Measurements from ENCODE around the gene ZFYVE27.

The ZFYVE27 gene

DNA sequence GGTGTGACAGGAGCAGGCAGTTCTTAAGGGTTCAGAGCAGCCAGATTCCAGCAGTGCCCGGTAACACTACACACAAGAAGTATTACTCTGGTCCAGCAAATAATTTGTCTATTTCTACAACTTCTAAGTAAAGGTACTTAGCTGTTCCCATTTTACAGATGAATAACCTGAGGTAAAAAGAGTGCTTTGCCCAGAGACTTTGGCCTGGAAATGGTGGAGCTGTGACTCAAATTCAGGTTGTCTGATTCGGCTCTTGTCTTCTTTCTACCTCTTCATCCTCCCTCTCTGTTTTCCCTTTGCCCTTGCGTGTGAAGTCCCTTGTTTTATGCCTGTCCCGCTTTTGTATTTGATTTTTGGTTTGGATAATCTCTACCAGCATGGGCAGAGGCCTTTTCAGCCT lies 17.8 kb downstream of the ZFYVE27 start:
- DNase-seq (ENCODE audit: extremely low read depth, low read depth): no peak
- TF ChIP-seq, protein P1, sequence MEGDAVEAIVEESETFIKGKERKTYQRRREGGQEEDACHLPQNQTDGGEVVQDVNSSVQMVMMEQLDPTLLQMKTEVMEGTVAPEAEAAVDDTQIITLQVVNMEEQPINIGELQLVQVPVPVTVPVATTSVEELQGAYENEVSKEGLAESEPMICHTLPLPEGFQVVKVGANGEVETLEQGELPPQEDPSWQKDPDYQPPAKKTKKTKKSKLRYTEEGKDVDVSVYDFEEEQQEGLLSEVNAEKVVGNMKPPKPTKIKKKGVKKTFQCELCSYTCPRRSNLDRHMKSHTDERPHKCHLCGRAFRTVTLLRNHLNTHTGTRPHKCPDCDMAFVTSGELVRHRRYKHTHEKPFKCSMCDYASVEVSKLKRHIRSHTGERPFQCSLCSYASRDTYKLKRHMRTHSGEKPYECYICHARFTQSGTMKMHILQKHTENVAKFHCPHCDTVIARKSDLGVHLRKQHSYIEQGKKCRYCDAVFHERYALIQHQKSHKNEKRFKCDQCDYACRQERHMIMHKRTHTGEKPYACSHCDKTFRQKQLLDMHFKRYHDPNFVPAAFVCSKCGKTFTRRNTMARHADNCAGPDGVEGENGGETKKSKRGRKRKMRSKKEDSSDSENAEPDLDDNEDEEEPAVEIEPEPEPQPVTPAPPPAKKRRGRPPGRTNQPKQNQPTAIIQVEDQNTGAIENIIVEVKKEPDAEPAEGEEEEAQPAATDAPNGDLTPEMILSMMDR (IDR thresholded peaks at IDR 0.05; ENCODE audit: low read depth, low read length): no peak

DNA sequence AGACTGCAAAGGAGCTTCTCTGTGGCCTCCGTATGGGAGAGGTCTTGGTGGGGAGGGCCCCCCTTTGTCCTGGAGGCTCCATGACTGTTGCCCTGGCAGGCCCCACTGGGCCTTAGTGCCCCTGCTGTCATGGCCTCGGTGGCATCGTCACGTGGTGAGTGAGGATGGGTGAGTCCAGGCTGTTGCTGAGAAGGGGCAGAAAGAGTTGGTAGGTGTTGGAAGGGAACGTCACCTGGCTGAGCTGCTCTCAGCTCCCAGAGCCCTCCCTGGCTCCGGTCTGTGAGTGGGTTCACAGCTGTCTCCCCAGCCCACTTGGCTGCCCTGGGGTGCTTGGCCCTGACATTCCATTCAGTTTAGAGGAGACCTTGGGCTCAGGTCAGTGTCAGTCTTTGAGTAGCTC lies 18.8 kb downstream of the ZFYVE27 start:
- no peak for DNase-seq (ENCODE audit: extremely low read depth, low read depth)
- TF ChIP-seq, protein P1 (IDR thresholded peaks at IDR 0.05; ENCODE audit: low read depth, low read length): no peak

- TF ChIP-seq, protein P1 (IDR thresholded peaks at IDR 0.05; ENCODE audit: low read depth, low read length): no peak
- DNase-seq (ENCODE audit: extremely low read depth, low read depth): no peak
These were observed 20.5 kb downstream of the ZFYVE27 start for GRCh38 chr10:97757471-97757870.

DNA sequence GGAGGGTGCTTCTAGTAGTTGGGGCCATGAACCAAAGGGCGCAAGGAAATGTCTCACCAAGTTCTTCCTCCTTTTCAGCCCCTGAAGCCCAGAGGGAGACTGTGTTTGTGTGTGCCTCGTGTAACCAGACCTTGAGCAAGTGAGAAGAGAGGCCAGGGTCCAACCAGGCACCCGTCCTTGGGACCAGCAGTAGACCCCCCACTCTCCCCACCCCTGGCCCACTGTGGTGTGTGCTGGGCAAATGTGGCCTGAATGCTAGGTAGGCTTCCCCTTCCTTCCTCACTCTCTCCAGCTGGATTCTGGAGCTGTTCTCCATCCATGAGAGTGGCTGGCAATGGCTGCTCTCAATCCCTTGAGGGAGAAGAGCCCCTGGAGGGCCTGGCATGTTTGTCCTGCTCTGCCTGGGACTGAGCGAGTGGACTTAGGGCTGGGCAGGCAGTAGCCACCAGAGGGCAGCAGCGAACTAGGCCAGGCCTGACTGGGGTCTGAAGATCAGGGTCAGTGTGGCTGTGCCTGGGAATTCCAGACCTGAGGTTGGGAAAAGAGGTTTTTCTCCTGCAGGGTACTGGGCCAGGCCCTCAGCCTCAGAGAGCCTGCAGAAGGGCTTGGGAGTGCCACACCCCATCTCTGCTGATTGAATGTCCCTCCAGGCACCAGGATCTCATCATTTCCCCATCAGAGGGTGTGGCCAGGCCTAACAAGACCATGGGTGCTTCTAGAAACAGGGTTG lies 22.4 kb downstream of the ZFYVE27 start:
- DNase-seq (ENCODE audit: extremely low read depth, low read depth): peak; percentile 19
- TF ChIP-seq, protein P1 (IDR thresholded peaks at IDR 0.05; ENCODE audit: low read depth, low read length): peak; percentile 95

DNA sequence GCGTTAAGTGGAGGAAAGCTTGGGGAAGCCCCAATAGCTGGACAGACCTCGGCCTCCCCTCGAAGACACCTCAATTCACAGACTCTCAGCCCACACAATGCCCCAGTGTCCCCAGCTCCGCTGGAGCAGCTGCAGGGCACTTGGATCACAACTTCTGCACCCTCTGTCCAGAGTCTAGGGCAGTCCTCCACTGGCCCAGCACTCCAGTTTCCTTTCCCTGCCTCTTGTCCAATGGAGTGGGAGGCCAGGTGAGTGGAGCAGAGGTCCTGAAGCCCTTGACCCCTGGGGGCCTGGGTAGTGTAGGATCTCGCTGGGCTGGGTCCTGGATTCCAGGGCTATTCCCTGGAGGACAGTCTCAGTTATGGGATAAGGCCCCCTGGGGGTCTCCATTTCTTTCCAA lies 23.0 kb downstream of the ZFYVE27 start:
- TF ChIP-seq, protein P1 (IDR thresholded peaks at IDR 0.05; ENCODE audit: low read depth, low read length): no peak

GRCh38 chr10:97760461-97761257 lies 23.7 kb downstream of the ZFYVE27 start:
- TF ChIP-seq, protein P1 (IDR thresholded peaks at IDR 0.05; ENCODE audit: low read depth, low read length): no peak
- no peak for DNase-seq (ENCODE audit: extremely low read depth, low read depth)

More for the DNA sequence above, 23.0 kb downstream of the ZFYVE27 start:
- DNase-seq (ENCODE audit: extremely low read depth, low read depth): no peak

GRCh38 chr10:97761331-97761865 lies 24.5 kb downstream of the ZFYVE27 start:
- TF ChIP-seq, protein P1 (IDR thresholded peaks at IDR 0.05; ENCODE audit: low read depth, low read length): no peak
- DNase-seq (ENCODE audit: extremely low read depth, low read depth): no peak

Data from AG09319 (cell line).